NCI-H1417 (cell line): ENCODE measurements around the gene ASPHD2.

Experiments used
- DNase-seq, 3 experiments: peaks; one replicate each; lab custom pipeline; 2025; lab: John Stamatoyannopoulos, UW

Gene ASPHD2

GRCh38 chr22:26446808-26447515 lies 17.9 kb downstream of the ASPHD2 start:
- no peak for DNase-seq

- no peak for DNase-seq
These were observed 18.7 kb downstream of the ASPHD2 start for GRCh38 chr22:26447584-26448329.

- no peak for DNase-seq
These were observed 19.3 kb downstream of the ASPHD2 start for GRCh38 chr22:26448334-26448733.

- no peak for DNase-seq
These were observed 19.9 kb downstream of the ASPHD2 start for GRCh38 chr22:26448941-26449340.

GRCh38 chr22:26450453-26451185 lies 21.6 kb downstream of the ASPHD2 start:
- DNase-seq, result no peak

GRCh38 chr22:26452236-26453016 lies 23.4 kb downstream of the ASPHD2 start:
- no peak for DNase-seq

- DNase-seq, result no peak
These were observed 24.2 kb downstream of the ASPHD2 start for GRCh38 chr22:26453216-26453615.

- DNase-seq, result no peak
These were observed 24.9 kb downstream of the ASPHD2 start for GRCh38 chr22:26453812-26454500.

GRCh38 chr22:26457661-26458272 lies 28.7 kb downstream of the ASPHD2 start:
- DNase-seq, result no peak

GRCh38 chr22:26460202-26460601 lies 31.1 kb downstream of the ASPHD2 start:
- no peak for DNase-seq

- DNase-seq, result peak; percentile 6 to 59 (median 51)
These were observed 32.2 kb downstream of the ASPHD2 start for GRCh38 chr22:26461188-26461810.

- DNase-seq, result no peak
These were observed 33.0 kb downstream of the ASPHD2 start for GRCh38 chr22:26462051-26462450.

GRCh38 chr22:26462641-26463040 lies 33.6 kb downstream of the ASPHD2 start:
- no peak for DNase-seq

- peak in 1 of 3 experiments; percentile 18 for DNase-seq
These were observed 34.1 kb downstream of the ASPHD2 start for GRCh38 chr22:26463101-26463661.

- DNase-seq, result no peak
These were observed 34.6 kb downstream of the ASPHD2 start for GRCh38 chr22:26463688-26464087.

- no peak for DNase-seq
These were observed 35.3 kb downstream of the ASPHD2 start for GRCh38 chr22:26464312-26464711.

GRCh38 chr22:26466196-26466595 lies 37.1 kb downstream of the ASPHD2 start:
- no peak for DNase-seq

- no peak for DNase-seq
These were observed 41.7 kb downstream of the ASPHD2 start for GRCh38 chr22:26470807-26471206.

- DNase-seq, result no peak
These were observed 42.5 kb downstream of the ASPHD2 start for GRCh38 chr22:26471522-26471921.

GRCh38 chr22:26474682-26475081 lies 45.6 kb downstream of the ASPHD2 start:
- DNase-seq, result peak in 1 of 3 experiments; percentile 7
